HEK293T (cell line): ENCODE data around the gene CAPN15.

ENCODE experiments used
- CTCF ChIA-PET: fragments of 350-600 bp; formaldehyde crosslinking; extraction: SDS; loops from one replicate; lab custom pipeline; 2021; ENCODE audit warnings: antibody characterized with exemption, inconsistent platforms; lab: Yijun Ruan, JAX
- POLR2A ChIA-PET: fragments of 350-600 bp; formaldehyde crosslinking; extraction: SDS; loops from one replicate; lab custom pipeline; 2020; ENCODE audit warnings: antibody characterized with exemption, inconsistent platforms; lab: Yijun Ruan, JAX
- DNase-seq: peaks from one replicate; pipeline ENCODE4 v3.0.0; 2012; ENCODE audit warnings: mixed read lengths; ENCODE audit errors: extremely low spot score
- ARNT ChIP-seq: fragments of 450-650 bp; IDR thresholded peaks from 2 replicates; pipeline ENCODE4 v1.6.1; 2017; ENCODE audit warnings: mild to moderate bottlenecking
- BHLHE40 ChIP-seq: fragments of 450-650 bp; IDR thresholded peaks from 2 replicates; pipeline ENCODE4 v1.6.1; 2016; ENCODE audit warnings: mild to moderate bottlenecking, moderate library complexity, borderline replicate concordance
- CTBP1 ChIP-seq: fragments of 450-650 bp; IDR thresholded peaks from 2 replicates; pipeline ENCODE4 v1.6.1; 2016; ENCODE audit warnings: borderline replicate concordance
- ELF4 ChIP-seq: fragments of 450-650 bp; IDR thresholded peaks from 2 replicates; pipeline ENCODE4 v1.6.1; 2017; ENCODE audit warnings: antibody characterized with exemption
- FOXA1 ChIP-seq: fragments of 450-650 bp; IDR thresholded peaks from 2 replicates; pipeline ENCODE4 v1.6.1; 2016; ENCODE audit warnings: mild to moderate bottlenecking
- FOXK2 ChIP-seq: fragments of 450-650 bp; IDR thresholded peaks from 2 replicates; pipeline ENCODE4 v1.6.1; 2016; ENCODE audit warnings: mild to moderate bottlenecking
- FOXM1 ChIP-seq: fragments of 450-650 bp; IDR thresholded peaks from 2 replicates; pipeline ENCODE4 v1.6.1; 2017; ENCODE audit warnings: mild to moderate bottlenecking, borderline replicate concordance
- HDGF ChIP-seq: fragments of 450-650 bp; IDR thresholded peaks from 2 replicates; pipeline ENCODE4 v1.6.1; 2017; ENCODE audit warnings: antibody characterized with exemption, borderline replicate concordance
- L3MBTL2 ChIP-seq: fragments of 450-650 bp; conservative IDR thresholded peaks from 2 replicates; pipeline ENCODE4 v1.6.1; 2016; ENCODE audit warnings: mild to moderate bottlenecking
- LEF1 ChIP-seq: fragments of 450-650 bp; IDR thresholded peaks from 2 replicates; pipeline ENCODE4 v1.6.1; 2017; ENCODE audit warnings: mild to moderate bottlenecking, borderline replicate concordance
- NFRKB ChIP-seq: fragments of 450-650 bp; IDR thresholded peaks from 2 replicates; pipeline ENCODE4 v1.6.1; 2016; ENCODE audit warnings: mild to moderate bottlenecking, moderate library complexity
- PKNOX1 ChIP-seq: fragments of 450-650 bp; IDR thresholded peaks from 2 replicates; pipeline ENCODE4 v1.6.1; 2016
- SP1 ChIP-seq: fragments of 450-650 bp; IDR thresholded peaks from 2 replicates; pipeline ENCODE4 v1.6.1; 2017
- SUZ12 ChIP-seq: fragments of 450-650 bp; IDR thresholded peaks from 2 replicates; pipeline ENCODE4 v1.6.1; 2016; ENCODE audit warnings: mild to moderate bottlenecking
- TARDBP ChIP-seq: fragments of 450-650 bp; IDR thresholded peaks from 2 replicates; pipeline ENCODE4 v1.6.1; 2016
- ZNF384 ChIP-seq: fragments of 450-650 bp; IDR thresholded peaks from 2 replicates; pipeline ENCODE4 v1.6.1; 2016

The CAPN15 gene

GRCh38 chr16:496097-496886, 31.2 kb upstream of the CAPN15 start:
- CTCF ChIA-PET = interaction anchor here (1.2 kb wide), 1 partner anchor 104 kb away, joined by 3 read pairs; no protein-coding TSS in a partner anchor
- no peak for DNase-seq
- POLR2A ChIA-PET = interaction anchor here (0.9 kb wide), 1 partner anchor 30 kb away, joined by 3 read pairs; no protein-coding TSS in a partner anchor
- no peak for TF ChIP-seq HDGF
- no peak for TF ChIP-seq SP1
- TF ChIP-seq PKNOX1 = no peak
- no peak for TF ChIP-seq L3MBTL2
- no peak for TF ChIP-seq LEF1
- no peak for TF ChIP-seq ELF4
- no peak for TF ChIP-seq ARNT
- no peak for TF ChIP-seq FOXA1
- TF ChIP-seq FOXM1 = no peak
- TF ChIP-seq ZNF384 = no peak
- TF ChIP-seq CTBP1 = no peak
- TF ChIP-seq TARDBP = no peak
- no peak for TF ChIP-seq NFRKB

DNA sequence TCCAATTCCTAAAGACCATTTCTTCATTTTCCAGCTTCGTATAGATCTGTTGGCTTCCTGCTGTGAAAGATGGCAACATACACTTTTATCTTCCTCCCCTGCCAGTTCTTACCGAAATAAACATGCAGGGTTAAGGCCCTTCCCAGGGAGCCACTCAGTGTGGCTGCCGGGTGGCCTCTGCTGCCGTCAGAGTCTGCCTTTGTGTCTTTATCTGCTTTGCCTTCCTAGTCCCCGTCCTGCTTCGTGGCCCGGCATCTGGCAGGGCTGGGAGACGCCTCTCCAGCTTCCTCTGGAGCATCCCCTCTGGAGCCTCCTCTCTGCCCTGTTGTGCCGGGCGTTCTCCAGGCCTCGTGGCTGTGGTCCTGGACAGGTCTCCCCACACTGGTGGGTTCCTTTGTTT, 30.3 kb upstream of the CAPN15 start:
- TF ChIP-seq HDGF (no peak), ELF4 (no peak), SUZ12 (no peak), TARDBP (no peak), NFRKB (no peak), FOXA1 (no peak), FOXK2 (no peak), CTBP1 (no peak), LEF1 (no peak), BHLHE40 (no peak), ARNT (no peak), FOXM1 (no peak), SP1 (no peak), PKNOX1 (no peak; the same call in 1 of the 2 replicates), ZNF384 (no peak), L3MBTL2 (no peak)
- ChIA-PET CTCF (no interaction called here), POLR2A (interaction anchor here (0.9 to 1.1 kb wide), 2 partner anchors 26 to 29 kb away, joined by 3 read pairs; no protein-coding TSS in a partner anchor)
- DNase-seq = no peak

DNA sequence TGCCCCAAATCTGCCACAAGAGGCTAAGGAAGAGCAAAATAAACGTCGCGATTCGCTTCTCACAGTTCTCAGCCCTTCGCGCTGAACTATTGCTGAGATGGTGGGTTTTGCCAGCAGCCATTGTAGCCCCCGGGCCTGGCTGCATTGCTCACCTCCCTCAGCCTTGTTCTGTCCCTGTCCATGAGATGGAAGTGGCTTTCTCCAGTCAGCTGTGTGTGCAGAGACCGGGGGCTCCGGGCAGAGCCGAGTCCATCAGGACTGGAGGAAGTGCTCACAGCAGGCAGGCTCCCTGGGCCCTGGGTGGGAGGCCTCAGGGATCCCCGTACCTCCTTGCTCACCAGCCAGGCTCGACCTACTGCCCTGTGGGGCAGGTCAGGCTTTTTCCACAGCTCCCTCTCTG, 27.6 kb upstream of the CAPN15 start:
- CTCF ChIA-PET = no interaction called here

GRCh38 chr16:500709-501108, 26.8 kb upstream of the CAPN15 start:
- CTCF ChIA-PET = interaction anchor here (0.5 kb wide), 1 partner anchor 76 kb away, joined by 3 read pairs; no protein-coding TSS in a partner anchor
- TF ChIP-seq FOXK2 (no peak), NFRKB (no peak), HDGF (no peak), BHLHE40 (no peak), ARNT (no peak), SP1 (no peak), PKNOX1 (no peak), FOXA1 (no peak), ELF4 (no peak), FOXM1 (no peak), CTBP1 (no peak), ZNF384 (no peak), L3MBTL2 (no peak)
- no peak for DNase-seq
- POLR2A ChIA-PET = interaction anchor here (1.4 kb wide), 1 partner anchor 99 kb away, joined by 5 read pairs; the partner anchor contains the start of gene DECR2

More for the DNA sequence above, 27.6 kb upstream of the CAPN15 start:
- TF ChIP-seq FOXK2 (no peak), ARNT (no peak), FOXM1 (no peak), ZNF384 (no peak), NFRKB (no peak), ELF4 (no peak)
- POLR2A ChIA-PET = interaction anchor here (1.4 kb wide), 1 partner anchor 98 kb away, joined by 5 read pairs; the partner anchor contains the start of gene DECR2
- DNase-seq = no peak

DNA sequence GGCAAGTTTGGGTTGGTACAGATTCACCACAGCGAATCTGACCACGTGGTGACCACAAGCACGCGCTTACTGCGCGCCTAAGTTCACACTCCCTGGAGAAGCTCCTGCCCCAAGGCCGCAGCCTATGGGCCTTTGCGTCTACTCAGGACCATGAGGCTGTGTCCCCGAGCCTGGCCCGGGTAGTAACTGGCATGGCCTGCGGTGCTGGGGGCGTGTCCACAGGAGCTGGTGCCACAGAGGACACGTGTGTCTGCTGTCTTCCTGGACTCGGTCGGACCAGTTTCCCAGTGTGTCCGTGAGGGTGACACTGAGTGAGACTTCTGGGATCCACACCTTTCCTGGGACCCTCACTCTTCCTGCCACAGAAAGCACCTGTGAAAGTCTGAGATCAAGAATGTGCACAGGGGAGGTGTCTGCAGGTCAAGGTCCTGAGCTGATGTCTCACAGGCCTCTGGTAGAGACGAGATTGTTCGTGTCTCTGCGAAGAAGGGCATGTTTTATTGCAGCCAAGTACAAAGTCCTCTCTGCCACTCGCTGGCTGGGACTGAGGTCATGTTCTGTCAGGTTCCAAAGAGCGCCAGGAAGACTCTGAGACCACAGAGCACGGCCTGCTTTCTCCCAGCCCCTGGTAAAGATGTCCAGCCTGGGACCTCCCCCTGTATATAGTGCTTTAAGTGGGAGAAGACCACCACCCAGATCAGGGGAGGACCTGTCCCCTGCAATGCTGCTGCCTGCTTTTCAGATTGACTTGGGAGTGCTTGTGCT, 25.2 kb upstream of the CAPN15 start:
- ChIA-PET CTCF (interaction anchor here (0.6 kb wide), 1 partner anchor 80 kb away, joined by 4 read pairs; no protein-coding TSS in a partner anchor), POLR2A (interaction anchor here (0.9 to 1.0 kb wide), 2 partner anchors 24 to 76 kb away, joined by 3 read pairs; no protein-coding TSS in a partner anchor)
- TF ChIP-seq ARNT = no peak
- TF ChIP-seq LEF1 = no peak
- TF ChIP-seq SUZ12 = no peak
- TF ChIP-seq L3MBTL2 = no peak
- no peak for DNase-seq
